HFF-Myc (cell line): Measurements from ENCODE around the gene CARD19.

Experiments
- DNase-seq: peaks from one replicate; pipeline ENCODE4 v3.0.0-alpha.2; 2011; ENCODE audit warnings: low read depth; ENCODE audit errors: extremely low read depth
- H3K4me3 ChIP-seq: replicated peaks from 2 replicates; pipeline ENCODE4 v1.5.1; 2011; ENCODE audit warnings: low read depth, mild to moderate bottlenecking, control low read depth, low read length
- CTCF ChIP-seq: IDR thresholded peaks from 2 replicates; pipeline ENCODE4 v1.5.1; 2012; ENCODE audit warnings: mild to moderate bottlenecking, low read depth, low read length, control low read depth; ENCODE audit errors: missing control alignments

CARD19 gene

GRCh38 chr9:93107825-93108161 lies 11.8 kb downstream of the CARD19 start:
- H3K4me3 ChIP-seq = no peak overlapping the region
- no peak for TF ChIP-seq CTCF
- no peak for DNase-seq

- H3K4me3 ChIP-seq = no peak overlapping the region
- TF ChIP-seq CTCF = no peak
- no peak for DNase-seq
Measured at GRCh38 chr9:93108291-93109041, 12.4 kb downstream of the CARD19 start.

- TF ChIP-seq CTCF = no peak
- H3K4me3 ChIP-seq = no peak overlapping the region
- DNase-seq = no peak
Measured at GRCh38 chr9:93110311-93110855, 14.4 kb downstream of the CARD19 start.

- TF ChIP-seq CTCF = no peak
- DNase-seq = no peak
- no peak overlapping the region for H3K4me3 ChIP-seq
Measured at GRCh38 chr9:93111001-93111370, 15.0 kb downstream of the CARD19 start.

GRCh38 chr9:93111371-93112115 lies 15.5 kb downstream of the CARD19 start:
- no peak overlapping the region for H3K4me3 ChIP-seq
- TF ChIP-seq CTCF = no peak
- DNase-seq = no peak

GRCh38 chr9:93112116-93112863 lies 16.3 kb downstream of the CARD19 start:
- no peak for TF ChIP-seq CTCF
- DNase-seq = no peak
- no peak overlapping the region for H3K4me3 ChIP-seq
